Common myeloid progenitor, CD34-positive (primary cell): ENCODE measurements around the gene VGLL4.

Experiments
- CTCF ChIA-PET: fragments of 350-600 bp; sonication (Branson Sonifier 250); formaldehyde crosslinking; loops from one replicate; lab custom pipeline; 2021; ENCODE audit warnings: antibody characterized with exemption; lab: Charles Lee
- POLR2A ChIA-PET: fragments of 350-600 bp; sonication (Branson Sonifier 250); formaldehyde crosslinking; loops from one replicate; lab custom pipeline; 2021; ENCODE audit warnings: antibody characterized with exemption; lab: Charles Lee
- DNase-seq, 3 donors: peaks; one replicate each; pipeline versions ENCODE4 v3.0.0 to v3.0.0-alpha.2; 2013
- H3K27ac ChIP-seq, 2 experiments: 1 replicate in 1 of 2; 2 replicates in 1 of 2; pipeline ENCODE4 v1.7.0; 2013; ENCODE audit warnings: inconsistent platforms in 2 of 2, low read length in 2 of 2, mild to moderate bottlenecking in 2 of 2, low read depth in 1 of 2, moderate library complexity in 1 of 2; ENCODE audit not compliant: severe bottlenecking in 2 of 2, insufficient read depth in 1 of 2, poor library complexity in 1 of 2
- H3K27me3 ChIP-seq, 5 experiments: replicated peaks in 2 of 5; 1 replicate in 3 of 5; 2 replicates in 2 of 5; pipeline versions ENCODE4 v1.6.1 to v1.7.0; 2013; ENCODE audit warnings: low read length in 4 of 5, mild to moderate bottlenecking in 2 of 5, moderate library complexity in 2 of 5, inconsistent platforms in 1 of 5; ENCODE audit not compliant: insufficient read depth in 5 of 5, control insufficient read depth in 4 of 5
- H3K36me3 ChIP-seq, 4 experiments: 1 replicate in 2 of 4; 2 replicates in 2 of 4; pipeline versions ENCODE4 v1.6.1 to v1.7.0; 2013; ENCODE audit warnings: low read length in 3 of 4, control low read depth in 1 of 4, mild to moderate bottlenecking in 1 of 4; ENCODE audit not compliant: control insufficient read depth in 4 of 4, insufficient read depth in 4 of 4
- H3K4me1 ChIP-seq, 4 experiments: 1 replicate in 3 of 4; 2 replicates in 1 of 4; pipeline versions ENCODE4 v1.6.1 to v1.7.1; 2013; ENCODE audit warnings: low read length in 3 of 4, mild to moderate bottlenecking in 3 of 4, control low read depth in 1 of 4, inconsistent platforms in 1 of 4, moderate library complexity in 1 of 4; ENCODE audit not compliant: control insufficient read depth in 4 of 4, insufficient read depth in 4 of 4; ENCODE audit errors: control extremely low read depth in 1 of 4
- H3K4me3 ChIP-seq, 7 experiments: 1 replicate in 4 of 7; 2 replicates in 3 of 7; pipeline versions ENCODE4 v1.5.1 to v1.7.0; 2013; ENCODE audit warnings: mild to moderate bottlenecking in 7 of 7, low read length in 6 of 7, moderate library complexity in 6 of 7, inconsistent platforms in 2 of 7, low read depth in 2 of 7, control low read depth in 1 of 7; ENCODE audit not compliant: insufficient read depth in 4 of 7, control insufficient read depth in 1 of 7; ENCODE audit errors: extremely low read depth in 1 of 7
- H3K9me3 ChIP-seq, 5 experiments: 1 replicate in 4 of 5; 2 replicates in 1 of 5; pipeline versions ENCODE4 v1.6.1 to v1.7.1; 2013; ENCODE audit warnings: low read length in 4 of 5, mild to moderate bottlenecking in 2 of 5, inconsistent platforms in 1 of 5, low read depth in 1 of 5, moderate library complexity in 1 of 5; ENCODE audit not compliant: control insufficient read depth in 4 of 5, insufficient read depth in 2 of 5; ENCODE audit errors: control extremely low read depth in 1 of 5
- WGBS: methylation state at CpG from one replicate; pipeline ENCODE4 v1.1.5; 2013; ENCODE audit not compliant: insufficient coverage; 5-methylcytosine and 5-hydroxymethylcytosine counted together

The VGLL4 gene

DNA sequence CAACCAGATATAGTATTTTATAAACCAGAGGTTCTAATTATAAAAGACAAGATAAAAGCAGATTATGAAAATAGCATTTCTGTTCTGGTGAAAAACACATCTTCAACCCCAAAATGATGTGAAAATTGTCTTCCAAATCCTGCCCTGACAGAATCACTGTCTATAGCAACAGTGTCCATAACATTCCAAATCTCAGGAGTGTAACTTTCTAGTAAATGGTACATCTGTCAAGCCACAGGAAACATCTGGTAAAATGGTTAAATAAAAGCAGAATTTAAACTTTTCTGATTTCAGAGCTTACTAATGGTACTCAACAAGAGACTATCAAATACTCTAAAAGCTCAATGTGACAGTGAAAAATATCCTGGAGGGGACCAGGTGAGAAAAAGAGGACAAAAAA, 60.5 kb downstream of the VGLL4 start:
- Histone ChIP-seq H3K4me3 (no peak overlapping the region), H3K4me1 (peaks cover 14 to 28% (median 23%) of the 10 kb centered on the region in 4 experiments), H3K36me3 (peaks cover 0 to 18% (median 4%) of the 10 kb centered on the region in 4 experiments), H3K9me3 (no peaks in the 10 kb centered on the region), H3K27me3 (no peaks in the 10 kb centered on the region), H3K27ac (peak overlapping the region in 1 of 2 experiments; percentile 1)
- POLR2A ChIA-PET, result no interaction called here
- DNase-seq, result peak in 2 of 3 donors; percentile 51 to 62
- CTCF ChIA-PET, result no interaction called here

- Histone ChIP-seq H3K27ac (peak overlapping the region in 1 of 2 experiments; percentile 46), H3K9me3 (no peaks in the 10 kb centered on the region), H3K36me3 (peaks cover 0 to 18% (median 0%) of the 10 kb centered on the region in 4 experiments), H3K4me1 (peaks cover 14 to 28% (median 23%) of the 10 kb centered on the region in 4 experiments), H3K27me3 (no peaks in the 10 kb centered on the region), H3K4me3 (peak overlapping the region in 6 of 7 experiments; percentile 3 to 66 (median 45))
- POLR2A ChIA-PET, result no interaction called here
- CTCF ChIA-PET, result no interaction called here
- peak in 2 of 3 donors; percentile 44 to 63 for DNase-seq
- WGBS, result 2% methylated on average over 8 of the region's 13 CpGs
Observed at GRCh38 chr3:11582191-11582968, 61.3 kb downstream of the VGLL4 start.

DNA sequence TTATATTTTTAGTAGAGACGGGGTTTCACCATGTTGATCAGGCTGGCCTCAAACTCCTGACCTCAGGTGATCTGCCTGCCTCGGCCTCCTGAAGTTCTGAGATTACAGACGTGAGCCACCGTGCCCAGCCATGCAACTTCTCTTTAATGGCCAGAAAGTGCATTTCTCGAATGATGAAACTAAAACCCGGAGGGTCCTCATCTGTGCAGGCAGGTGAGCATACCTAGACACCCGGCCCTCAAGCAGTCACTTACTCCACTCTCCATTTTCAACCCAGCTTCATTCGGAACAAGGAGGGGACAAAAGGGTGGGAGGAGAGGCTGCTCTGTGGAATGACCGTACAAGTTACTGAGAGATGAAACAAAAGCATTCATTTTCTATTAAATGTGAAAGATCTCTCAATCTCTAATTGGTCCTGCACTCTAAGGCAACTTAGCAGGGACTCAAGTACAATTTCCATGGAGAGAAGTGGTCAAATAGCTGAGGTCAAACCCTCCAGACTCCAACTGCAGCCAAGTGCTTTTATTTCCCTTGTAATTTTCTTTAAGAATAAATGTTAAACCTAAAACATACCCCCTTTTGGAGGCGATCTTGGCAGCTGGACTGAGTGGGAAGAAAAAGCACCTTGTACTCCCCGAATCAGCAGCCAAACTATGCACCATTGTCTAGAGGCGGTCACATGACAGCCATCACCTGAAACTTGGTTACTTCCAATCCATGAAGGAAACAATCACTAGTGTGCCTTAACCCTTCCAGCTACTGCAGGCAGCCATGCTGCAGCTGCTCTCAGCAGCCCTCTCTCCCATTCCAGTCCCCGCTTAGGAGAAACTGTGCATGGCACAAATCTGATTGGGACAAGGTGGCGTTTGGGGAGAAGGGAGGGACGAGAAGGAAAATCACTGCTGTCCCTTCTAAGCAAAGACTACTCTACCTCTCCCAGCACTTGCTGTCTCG, 62.2 kb downstream of the VGLL4 start:
- Histone ChIP-seq H3K36me3 (peaks cover 0 to 9% (median 0%) of the 10 kb centered on the region in 4 experiments), H3K9me3 (no peaks in the 10 kb centered on the region), H3K4me1 (peaks cover 14 to 28% (median 23%) of the 10 kb centered on the region in 4 experiments), H3K27ac (peak overlapping the region in 1 of 2 experiments; percentile 46), H3K4me3 (peak overlapping the region in 4 of 7 experiments; percentile 44 to 66 (median 47)), H3K27me3 (no peaks in the 10 kb centered on the region)
- POLR2A ChIA-PET, result no interaction called here
- WGBS, result 86% methylated on average over 8 of the region's 16 CpGs
- peak in 1 of 3 donors; percentile 2 for DNase-seq
- CTCF ChIA-PET, result no interaction called here

DNA sequence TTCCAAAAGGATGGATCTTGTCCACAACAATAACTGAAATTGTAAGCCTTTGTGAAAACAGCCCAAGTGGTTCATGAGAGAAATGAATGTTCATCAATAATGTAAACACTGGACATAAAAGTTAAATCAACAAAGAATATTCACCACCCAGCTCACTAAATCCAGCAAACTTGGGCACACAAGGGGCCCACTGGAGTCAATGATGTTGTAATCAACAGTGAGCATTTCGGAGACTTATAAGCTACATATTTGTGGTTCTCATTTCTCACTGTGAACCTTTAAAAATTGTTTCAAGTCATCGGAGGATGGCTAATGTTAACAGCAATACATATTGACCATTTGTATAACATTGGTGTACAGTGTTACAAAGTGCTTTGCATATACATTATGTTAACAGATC, 63.1 kb downstream of the VGLL4 start:
- H3K4me3 ChIP-seq, result no peak overlapping the region
- no peak for DNase-seq
- CTCF ChIA-PET, result no interaction called here
- no peaks in the 10 kb centered on the region for H3K9me3 ChIP-seq
- no peak overlapping the region for H3K27ac ChIP-seq
- POLR2A ChIA-PET, result no interaction called here
- H3K27me3 ChIP-seq, result no peaks in the 10 kb centered on the region
- H3K36me3 ChIP-seq, result peaks cover 0 to 12% (median 2%) of the 10 kb centered on the region in 4 experiments
- H3K4me1 ChIP-seq, result peaks cover 14 to 28% (median 23%) of the 10 kb centered on the region in 4 experiments
- 100% methylated on average over 1 of the region's 2 CpGs for WGBS

- DNase-seq, result no peak
- Histone ChIP-seq H3K27me3 (no peaks in the 10 kb centered on the region), H3K27ac (no peak overlapping the region), H3K36me3 (peaks cover 2 to 21% (median 14%) of the 10 kb centered on the region in 4 experiments), H3K9me3 (no peaks in the 10 kb centered on the region), H3K4me3 (no peak overlapping the region), H3K4me1 (peaks cover 11 to 21% (median 18%) of the 10 kb centered on the region in 4 experiments)
- CTCF ChIA-PET, result no interaction called here
- POLR2A ChIA-PET, result no interaction called here
- WGBS, result 100% methylated on average over 5 of the region's 8 CpGs
Observed at GRCh38 chr3:11578169-11578568, 65.5 kb downstream of the VGLL4 start.

DNA sequence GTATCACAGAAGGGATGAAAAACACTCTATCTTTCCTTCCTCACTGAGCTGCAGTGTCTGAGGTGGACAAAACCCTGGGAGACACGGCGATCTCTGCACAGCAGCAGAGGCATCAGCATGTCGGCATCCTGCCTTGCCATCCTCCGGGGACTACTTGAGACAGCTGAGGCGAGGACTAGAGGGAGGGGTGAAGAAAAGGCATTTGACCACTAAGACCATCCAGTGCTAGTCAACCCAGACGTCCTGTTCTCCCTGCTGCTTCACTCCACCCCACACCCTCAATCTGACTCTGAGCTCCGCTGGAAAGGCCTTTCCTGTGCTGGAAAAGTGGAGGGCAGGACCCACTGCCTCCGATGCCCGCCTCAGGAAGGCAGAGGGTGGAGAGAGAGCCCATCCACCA, 67.3 kb downstream of the VGLL4 start:
- Histone ChIP-seq H3K9me3 (no peaks in the 10 kb centered on the region), H3K4me1 (peaks cover under 1 to 5% (median under 1%) of the 10 kb centered on the region in 4 experiments), H3K36me3 (peaks cover 2 to 25% (median 15%) of the 10 kb centered on the region in 4 experiments), H3K27me3 (no peaks in the 10 kb centered on the region), H3K4me3 (no peak overlapping the region), H3K27ac (no peak overlapping the region)
- DNase-seq, result no peak
- ChIA-PET POLR2A (no interaction called here), CTCF (interaction anchor here (1.1 kb wide), 1 partner anchor 60 kb away, joined by 5 read pairs; no protein-coding TSS in a partner anchor)
- 94% methylated on average over 3 of the region's 9 CpGs for WGBS
